ENCODE results near the gene ATCAY. TPM values are rescaled to one million over a fixed set of nuclear protein-coding genes. Genes with fewer than 3 reads are reported as not detected.

Gene ATCAY
- total and polyA plus RNA-seq, 2 of the 13 experiments (the other 11 are each of a cell fraction or from before 2014, with no cell fraction given) = not detected

DNA sequence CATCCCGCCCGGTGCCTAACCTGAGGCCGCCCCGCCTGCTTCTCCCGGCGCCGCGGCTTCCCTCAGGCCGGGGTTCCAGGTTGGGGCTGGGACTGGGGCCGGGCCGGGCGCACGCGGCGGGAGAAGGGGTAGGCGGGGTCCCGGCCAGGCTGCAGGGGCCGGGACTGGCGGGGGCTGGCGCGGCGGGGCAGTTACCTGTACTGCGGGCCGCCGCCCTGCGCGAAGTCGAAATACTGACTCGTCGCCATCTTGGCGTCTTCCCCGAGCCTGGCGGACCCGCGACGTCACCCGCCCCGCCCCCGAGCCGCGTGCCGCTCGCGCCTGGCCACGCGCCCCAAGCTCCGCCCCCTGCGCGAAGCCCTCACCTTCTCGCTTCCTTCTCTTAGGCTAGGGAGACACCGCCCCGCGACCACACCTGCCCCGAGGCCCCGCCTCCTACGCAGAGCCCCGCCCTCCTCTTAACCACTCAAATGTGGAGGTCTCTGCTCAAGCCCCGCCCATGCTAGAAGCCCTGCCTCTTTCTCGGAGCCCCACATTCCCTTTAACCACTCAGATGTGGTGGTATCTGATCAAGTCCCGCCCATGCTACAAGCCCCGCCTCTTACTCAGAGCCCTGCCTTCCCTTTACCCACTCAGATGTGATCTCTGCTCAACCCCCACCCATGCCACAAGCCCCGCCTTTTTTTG lies 11.6 kb upstream of the ATCAY start, which contains the start of gene ZFR2 (continued):
- TF ChIP-seq, protein P1, sequence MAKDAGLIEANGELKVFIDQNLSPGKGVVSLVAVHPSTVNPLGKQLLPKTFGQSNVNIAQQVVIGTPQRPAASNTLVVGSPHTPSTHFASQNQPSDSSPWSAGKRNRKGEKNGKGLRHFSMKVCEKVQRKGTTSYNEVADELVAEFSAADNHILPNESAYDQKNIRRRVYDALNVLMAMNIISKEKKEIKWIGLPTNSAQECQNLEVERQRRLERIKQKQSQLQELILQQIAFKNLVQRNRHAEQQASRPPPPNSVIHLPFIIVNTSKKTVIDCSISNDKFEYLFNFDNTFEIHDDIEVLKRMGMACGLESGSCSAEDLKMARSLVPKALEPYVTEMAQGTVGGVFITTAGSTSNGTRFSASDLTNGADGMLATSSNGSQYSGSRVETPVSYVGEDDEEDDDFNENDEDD (CRISPR knock-in tag; IDR thresholded peaks at IDR 0.05; ENCODE audit: borderline replicate concordance) = no peak; the same call in 1 of the 2 replicates
- TF ChIP-seq PCBP1 (IDR thresholded peaks at IDR 0.05; ENCODE audit: borderline replicate concordance, low read depth, low read length) (no peak), NPAS2 (CRISPR knock-in tag; IDR thresholded peaks at IDR 0.05; ENCODE audit: borderline replicate concordance) (no peak), PHF20 (CRISPR knock-in tag; IDR thresholded peaks at IDR 0.05) (no peak), YY1 (IDR thresholded peaks at IDR 0.05; ENCODE audit: insufficient read depth, insufficient replicate concordance, low read depth, low read length) (peak; percentile 31), GABPB1 (CRISPR knock-in tag; IDR thresholded peaks at IDR 0.05) (peak; percentile 24; the same call in 1 of the 2 replicates), HNF4G (IDR thresholded peaks at IDR 0.05; ENCODE audit: borderline replicate concordance, low read depth, low read length) (no peak), HNF4G (CRISPR knock-in tag; IDR thresholded peaks at IDR 0.05; ENCODE audit: borderline replicate concordance, low read depth) (no peak), SP1 (IDR thresholded peaks at IDR 0.05) (no peak), SP1 (CRISPR knock-in tag; IDR thresholded peaks at IDR 0.05) (peak; percentile 74), FOXK2 (IDR thresholded peaks at IDR 0.05) (no peak)
- TF ChIP-seq, protein P2, sequence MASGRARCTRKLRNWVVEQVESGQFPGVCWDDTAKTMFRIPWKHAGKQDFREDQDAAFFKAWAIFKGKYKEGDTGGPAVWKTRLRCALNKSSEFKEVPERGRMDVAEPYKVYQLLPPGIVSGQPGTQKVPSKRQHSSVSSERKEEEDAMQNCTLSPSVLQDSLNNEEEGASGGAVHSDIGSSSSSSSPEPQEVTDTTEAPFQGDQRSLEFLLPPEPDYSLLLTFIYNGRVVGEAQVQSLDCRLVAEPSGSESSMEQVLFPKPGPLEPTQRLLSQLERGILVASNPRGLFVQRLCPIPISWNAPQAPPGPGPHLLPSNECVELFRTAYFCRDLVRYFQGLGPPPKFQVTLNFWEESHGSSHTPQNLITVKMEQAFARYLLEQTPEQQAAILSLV (CRISPR knock-in tag; IDR thresholded peaks at IDR 0.05; ENCODE audit: borderline replicate concordance) = no peak
- TF ChIP-seq, protein P3, sequence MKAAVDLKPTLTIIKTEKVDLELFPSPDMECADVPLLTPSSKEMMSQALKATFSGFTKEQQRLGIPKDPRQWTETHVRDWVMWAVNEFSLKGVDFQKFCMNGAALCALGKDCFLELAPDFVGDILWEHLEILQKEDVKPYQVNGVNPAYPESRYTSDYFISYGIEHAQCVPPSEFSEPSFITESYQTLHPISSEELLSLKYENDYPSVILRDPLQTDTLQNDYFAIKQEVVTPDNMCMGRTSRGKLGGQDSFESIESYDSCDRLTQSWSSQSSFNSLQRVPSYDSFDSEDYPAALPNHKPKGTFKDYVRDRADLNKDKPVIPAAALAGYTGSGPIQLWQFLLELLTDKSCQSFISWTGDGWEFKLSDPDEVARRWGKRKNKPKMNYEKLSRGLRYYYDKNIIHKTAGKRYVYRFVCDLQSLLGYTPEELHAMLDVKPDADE (CRISPR knock-in tag; IDR thresholded peaks at IDR 0.05) = no peak
- TF ChIP-seq, protein P4, sequence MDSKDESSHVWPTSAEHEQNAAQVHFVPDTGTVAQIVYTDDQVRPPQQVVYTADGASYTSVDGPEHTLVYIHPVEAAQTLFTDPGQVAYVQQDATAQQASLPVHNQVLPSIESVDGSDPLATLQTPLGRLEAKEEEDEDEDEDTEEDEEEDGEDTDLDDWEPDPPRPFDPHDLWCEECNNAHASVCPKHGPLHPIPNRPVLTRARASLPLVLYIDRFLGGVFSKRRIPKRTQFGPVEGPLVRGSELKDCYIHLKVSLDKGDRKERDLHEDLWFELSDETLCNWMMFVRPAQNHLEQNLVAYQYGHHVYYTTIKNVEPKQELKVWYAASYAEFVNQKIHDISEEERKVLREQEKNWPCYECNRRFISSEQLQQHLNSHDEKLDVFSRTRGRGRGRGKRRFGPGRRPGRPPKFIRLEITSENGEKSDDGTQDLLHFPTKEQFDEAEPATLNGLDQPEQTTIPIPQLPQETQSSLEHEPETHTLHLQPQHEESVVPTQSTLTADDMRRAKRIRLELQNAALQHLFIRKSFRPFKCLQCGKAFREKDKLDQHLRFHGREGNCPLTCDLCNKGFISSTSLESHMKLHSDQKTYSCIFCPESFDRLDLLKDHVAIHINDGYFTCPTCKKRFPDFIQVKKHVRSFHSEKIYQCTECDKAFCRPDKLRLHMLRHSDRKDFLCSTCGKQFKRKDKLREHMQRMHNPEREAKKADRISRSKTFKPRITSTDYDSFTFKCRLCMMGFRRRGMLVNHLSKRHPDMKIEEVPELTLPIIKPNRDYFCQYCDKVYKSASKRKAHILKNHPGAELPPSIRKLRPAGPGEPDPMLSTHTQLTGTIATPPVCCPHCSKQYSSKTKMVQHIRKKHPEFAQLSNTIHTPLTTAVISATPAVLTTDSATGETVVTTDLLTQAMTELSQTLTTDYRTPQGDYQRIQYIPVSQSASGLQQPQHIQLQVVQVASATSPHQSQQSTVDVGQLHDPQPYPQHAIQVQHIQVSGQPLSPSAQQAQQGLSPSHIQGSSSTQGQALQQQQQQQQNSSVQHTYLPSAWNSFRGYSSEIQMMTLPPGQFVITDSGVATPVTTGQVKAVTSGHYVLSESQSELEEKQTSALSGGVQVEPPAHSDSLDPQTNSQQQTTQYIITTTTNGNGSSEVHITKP (CRISPR knock-in tag; IDR thresholded peaks at IDR 0.05; ENCODE audit: low read depth) = no peak
- TF ChIP-seq, protein P5, sequence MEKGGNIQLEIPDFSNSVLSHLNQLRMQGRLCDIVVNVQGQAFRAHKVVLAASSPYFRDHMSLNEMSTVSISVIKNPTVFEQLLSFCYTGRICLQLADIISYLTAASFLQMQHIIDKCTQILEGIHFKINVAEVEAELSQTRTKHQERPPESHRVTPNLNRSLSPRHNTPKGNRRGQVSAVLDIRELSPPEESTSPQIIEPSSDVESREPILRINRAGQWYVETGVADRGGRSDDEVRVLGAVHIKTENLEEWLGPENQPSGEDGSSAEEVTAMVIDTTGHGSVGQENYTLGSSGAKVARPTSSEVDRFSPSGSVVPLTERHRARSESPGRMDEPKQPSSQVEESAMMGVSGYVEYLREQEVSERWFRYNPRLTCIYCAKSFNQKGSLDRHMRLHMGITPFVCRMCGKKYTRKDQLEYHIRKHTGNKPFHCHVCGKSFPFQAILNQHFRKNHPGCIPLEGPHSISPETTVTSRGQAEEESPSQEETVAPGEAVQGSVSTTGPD (CRISPR knock-in tag; IDR thresholded peaks at IDR 0.05) = no peak
- TF ChIP-seq, protein P6, sequence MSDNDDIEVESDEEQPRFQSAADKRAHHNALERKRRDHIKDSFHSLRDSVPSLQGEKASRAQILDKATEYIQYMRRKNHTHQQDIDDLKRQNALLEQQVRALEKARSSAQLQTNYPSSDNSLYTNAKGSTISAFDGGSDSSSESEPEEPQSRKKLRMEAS (IDR thresholded peaks at IDR 0.05) = peak; percentile 48
- TF ChIP-seq, protein P7, sequence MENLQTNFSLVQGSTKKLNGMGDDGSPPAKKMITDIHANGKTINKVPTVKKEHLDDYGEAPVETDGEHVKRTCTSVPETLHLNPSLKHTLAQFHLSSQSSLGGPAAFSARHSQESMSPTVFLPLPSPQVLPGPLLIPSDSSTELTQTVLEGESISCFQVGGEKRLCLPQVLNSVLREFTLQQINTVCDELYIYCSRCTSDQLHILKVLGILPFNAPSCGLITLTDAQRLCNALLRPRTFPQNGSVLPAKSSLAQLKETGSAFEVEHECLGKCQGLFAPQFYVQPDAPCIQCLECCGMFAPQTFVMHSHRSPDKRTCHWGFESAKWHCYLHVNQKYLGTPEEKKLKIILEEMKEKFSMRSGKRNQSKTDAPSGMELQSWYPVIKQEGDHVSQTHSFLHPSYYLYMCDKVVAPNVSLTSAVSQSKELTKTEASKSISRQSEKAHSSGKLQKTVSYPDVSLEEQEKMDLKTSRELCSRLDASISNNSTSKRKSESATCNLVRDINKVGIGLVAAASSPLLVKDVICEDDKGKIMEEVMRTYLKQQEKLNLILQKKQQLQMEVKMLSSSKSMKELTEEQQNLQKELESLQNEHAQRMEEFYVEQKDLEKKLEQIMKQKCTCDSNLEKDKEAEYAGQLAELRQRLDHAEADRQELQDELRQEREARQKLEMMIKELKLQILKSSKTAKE (CRISPR knock-in tag; IDR thresholded peaks at IDR 0.05; ENCODE audit: borderline replicate concordance) = no peak
